Right lobe of liver (tissue), 4 donors: ENCODE measurements around the gene TSPAN9.

Experiments used
- CTCF ChIP-seq, 4 donors: fragments of 200-600 bp in 3 of 4; fragments of 450-650 bp in 1 of 4; IDR thresholded peaks; one replicate each; pipeline versions ENCODE4 v1.5.1 to v1.8.0; 2016 to 2022; ENCODE audit warnings: antibody characterized with exemption in 4 of 4, mild to moderate bottlenecking in 2 of 4
- POLR2A ChIP-seq: fragments of 450-650 bp; IDR thresholded peaks from one replicate; pipeline ENCODE4 v1.6.1; 2017; ENCODE audit warnings: antibody characterized with exemption, mild to moderate bottlenecking
- donor health status: DM: no; HTN: no; CAD: no.
- donor health status: DM: no; HTN: no; CAD: no.
- donor health status: DM: no; HTN: yes; CAD: no.

- TF ChIP-seq CTCF (IDR thresholded peaks at IDR 0.05): no peak
- TF ChIP-seq POLR2A: no peak
These were observed 31.7 kb upstream of the TSPAN9 start for GRCh38 chr12:3045494-3045893.
